Naive thymus-derived CD4-positive, alpha-beta T cell (primary cell): ENCODE measurements around the gene SYDE2. TPM values are rescaled to one million over a fixed set of nuclear protein-coding genes. Genes with fewer than 3 reads are reported as not detected.
A peak's percentile ranks its signal among the peaks of the same experiment; 100 is the strongest.

Source experiments
- ATAC-seq: fragments of 150-1000 bp; cut with Tn5 transposase; 2 replicates; pipeline ENCODE4 v1.10.0; 2021; ENCODE audit warnings: mild to moderate bottlenecking, moderate library complexity
- CTCF ChIA-PET: fragments of 350-600 bp; sonication (Branson Sonifier 250); formaldehyde crosslinking; loops from one replicate; lab custom pipeline; 2021; ENCODE audit warnings: antibody characterized with exemption; lab: Charles Lee
- POLR2A ChIA-PET: fragments of 350-600 bp; sonication (Branson Sonifier 250); formaldehyde crosslinking; loops from one replicate; lab custom pipeline; 2021; ENCODE audit warnings: antibody characterized with exemption, inconsistent platforms; lab: Charles Lee
- DNase-seq, 9 donors: peaks; one replicate each; pipeline versions ENCODE4 v3.0.0 to v3.0.0-alpha.2; 2020 to 2022; ENCODE audit warnings: mixed read lengths in 1 of 9
- H3K27ac ChIP-seq: one replicate; pipeline ENCODE4 v1.7.0; 2013; ENCODE audit warnings: mild to moderate bottlenecking, low read depth, low read length, moderate library complexity
- H3K27me3 ChIP-seq, 2 donors: one replicate each; pipeline ENCODE4 v1.7.0; 2013; ENCODE audit warnings: low read length in 2 of 2, mild to moderate bottlenecking in 2 of 2, moderate library complexity in 2 of 2; ENCODE audit not compliant: control insufficient read depth in 2 of 2, insufficient read depth in 2 of 2
- H3K36me3 ChIP-seq, 3 experiments: 1 replicate in 2 of 3; 2 replicates in 1 of 3; pipeline ENCODE4 v1.7.0; 2013; ENCODE audit warnings: low read length in 3 of 3, mild to moderate bottlenecking in 3 of 3, moderate library complexity in 1 of 3; ENCODE audit not compliant: insufficient read depth in 3 of 3, control insufficient read depth in 2 of 3
- H3K4me1 ChIP-seq, 2 donors: one replicate each; pipeline ENCODE4 v1.7.0; 2013; ENCODE audit warnings: low read length in 2 of 2, mild to moderate bottlenecking in 2 of 2, moderate library complexity in 1 of 2; ENCODE audit not compliant: control insufficient read depth in 2 of 2, insufficient read depth in 2 of 2
- H3K4me3 ChIP-seq: 2 replicates; pipeline ENCODE4 v1.7.0; 2013; ENCODE audit warnings: mild to moderate bottlenecking, low read length
- H3K9me3 ChIP-seq, 3 experiments: 1 replicate in 2 of 3; 2 replicates in 1 of 3; pipeline ENCODE4 v1.7.0; 2013; ENCODE audit warnings: low read length in 3 of 3; ENCODE audit not compliant: control insufficient read depth in 2 of 3
- H3K27ac Mint-ChIP-seq, 9 donors: one replicate each; pipeline ENCODE4 v1.8.0; 2020 to 2022; ENCODE audit warnings: mixed read lengths in 9 of 9, mild to moderate bottlenecking in 8 of 9, moderate library complexity in 5 of 9, inconsistent platforms in 2 of 9
- H3K27me3 Mint-ChIP-seq, 5 donors: one replicate each; pipeline ENCODE4 v1.8.0; 2021 to 2022; ENCODE audit warnings: mixed read lengths in 5 of 5, mild to moderate bottlenecking in 1 of 5
- H3K36me3 Mint-ChIP-seq, 5 donors: one replicate each; pipeline ENCODE4 v1.8.0; 2020 to 2022; ENCODE audit warnings: mixed read lengths in 5 of 5, mild to moderate bottlenecking in 3 of 5, inconsistent platforms in 1 of 5
- H3K4me1 Mint-ChIP-seq, 7 donors: one replicate each; pipeline ENCODE4 v1.8.0; 2020 to 2022; ENCODE audit warnings: mixed read lengths in 7 of 7, mild to moderate bottlenecking in 3 of 7, inconsistent platforms in 1 of 7
- H3K4me3 Mint-ChIP-seq, 10 donors: one replicate each; pipeline ENCODE4 v1.8.0; 2020 to 2022; ENCODE audit warnings: mild to moderate bottlenecking in 10 of 10, mixed read lengths in 10 of 10, moderate library complexity in 6 of 10, inconsistent platforms in 2 of 10
- H3K9me3 Mint-ChIP-seq, 11 donors: one replicate each; pipeline ENCODE4 v1.8.0; 2020 to 2022; ENCODE audit warnings: mixed read lengths in 11 of 11, mild to moderate bottlenecking in 4 of 11, inconsistent platforms in 1 of 11, moderate library complexity in 1 of 11
- intact Hi-C, 2 donors: fragments of 100-400 bp; cut with micrococcal nuclease; formaldehyde crosslinking; loops; one replicate each; pipeline ENCODE4 v1.15.1; 2023
- polyA plus RNA-seq, 2 donors: library from polyadenylated mRNA; unstranded; fragments of 300-500 nt; fragmentation: Illumina TruSeq; gene quantifications; one replicate each; pipeline ENCODE4 v1.2.3, GENCODE V29; 2021
- total RNA-seq, 6 experiments: library from RNA in 5 of 6; stranded (reverse) in 5 of 6; gene quantifications; 1 replicate in 5 of 6; 2 replicates in 1 of 6; pipeline ENCODE4 v1.2.3 and lab custom pipeline; 2021 to 2026

The SYDE2 gene
- total and polyA plus RNA-seq, 7 experiments from 2014 or later, result 1.2 to 9.1 (median 5.7) TPM

DNA sequence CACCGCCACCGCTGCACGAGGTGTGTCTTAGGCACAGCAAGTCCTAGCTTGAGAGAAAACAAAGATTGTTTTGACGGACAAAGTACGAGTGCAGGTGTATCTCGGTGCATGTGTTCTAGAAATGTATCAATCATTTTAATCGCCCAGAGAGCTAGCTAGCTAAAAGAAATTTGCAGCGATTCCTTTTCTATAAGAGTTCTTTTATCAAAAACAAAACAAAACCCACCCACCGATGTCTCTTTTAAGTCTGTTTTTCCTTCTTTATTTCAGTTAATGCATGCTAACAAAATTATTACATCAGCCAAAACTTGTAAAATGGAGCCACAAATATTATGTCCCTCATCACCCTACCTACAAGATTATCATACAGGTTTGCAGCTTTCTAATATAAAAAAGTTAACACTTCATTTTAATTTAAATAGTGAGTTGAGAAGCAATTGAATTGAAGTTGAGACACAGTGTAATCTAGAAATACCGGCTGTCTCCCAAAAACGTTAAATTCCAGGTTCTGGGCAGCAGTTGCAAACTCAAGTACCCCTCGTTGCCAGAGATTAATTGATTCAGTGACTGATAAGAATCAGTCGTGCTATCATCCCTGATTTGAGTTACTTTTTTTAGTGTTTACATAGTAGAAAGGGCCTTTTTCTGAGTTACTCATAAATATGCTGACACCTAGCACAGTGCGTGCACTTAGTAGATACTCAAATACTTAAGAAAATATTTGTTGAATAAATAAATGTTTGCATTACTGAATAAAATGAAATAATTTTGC, 1.5 kb upstream of the SYDE2 start:
- Histone ChIP-seq H3K9me3 (no peaks in the 10 kb centered on the region), H3K4me3 (peak overlapping the region; percentile 84), H3K4me1 (peaks cover 7 to 11% of the 10 kb centered on the region in 2 donors), H3K36me3 (peaks cover 0 to 5% (median 0%) of the 10 kb centered on the region in 3 experiments), H3K27ac (peak overlapping the region; percentile 96), H3K27me3 (no peaks in the 10 kb centered on the region)
- Mint-ChIP-seq H3K27ac (peak overlapping the region; percentile 88 to 100 (median 99)), H3K9me3 (peaks cover 0 to 3% (median 0%) of the 10 kb centered on the region in 11 donors), H3K27me3 (peaks cover 0 to 57% (median 0%) of the 10 kb centered on the region in 5 donors), H3K36me3 (peaks cover 0 to 5% (median 3%) of the 10 kb centered on the region in 5 donors), H3K4me1 (peaks cover 15 to 47% (median 40%) of the 10 kb centered on the region in 7 donors), H3K4me3 (peak overlapping the region; percentile 86 to 100 (median 98))
- no peak for ATAC-seq
- POLR2A ChIA-PET, result interaction anchor here (0.7 to 5.2 kb wide), 11 partner anchors 8 to 257 kb away, joined by 3 to 38 read pairs (median 4); partner anchors contain the start of genes BCL10 and C1orf52
- intact Hi-C loops, result loop anchor here (2.0 to 10.0 kb wide), 10 partner anchors 19 to 1697 kb away; partner anchors contain the start of genes CTBS (in 1 of the 2), GNG5 (in 1 of the 2), PRKACB (in 1 of the 2) and SAMD13 (in 1 of the 2)
- DNase-seq, result peak in 1 of 9 donors; percentile 6
- CTCF ChIA-PET, result interaction anchor here (0.8 to 1.9 kb wide), 4 partner anchors 38 to 257 kb away, joined by 3 to 9 read pairs (median 6); partner anchors contain the start of gene C1orf52

DNA sequence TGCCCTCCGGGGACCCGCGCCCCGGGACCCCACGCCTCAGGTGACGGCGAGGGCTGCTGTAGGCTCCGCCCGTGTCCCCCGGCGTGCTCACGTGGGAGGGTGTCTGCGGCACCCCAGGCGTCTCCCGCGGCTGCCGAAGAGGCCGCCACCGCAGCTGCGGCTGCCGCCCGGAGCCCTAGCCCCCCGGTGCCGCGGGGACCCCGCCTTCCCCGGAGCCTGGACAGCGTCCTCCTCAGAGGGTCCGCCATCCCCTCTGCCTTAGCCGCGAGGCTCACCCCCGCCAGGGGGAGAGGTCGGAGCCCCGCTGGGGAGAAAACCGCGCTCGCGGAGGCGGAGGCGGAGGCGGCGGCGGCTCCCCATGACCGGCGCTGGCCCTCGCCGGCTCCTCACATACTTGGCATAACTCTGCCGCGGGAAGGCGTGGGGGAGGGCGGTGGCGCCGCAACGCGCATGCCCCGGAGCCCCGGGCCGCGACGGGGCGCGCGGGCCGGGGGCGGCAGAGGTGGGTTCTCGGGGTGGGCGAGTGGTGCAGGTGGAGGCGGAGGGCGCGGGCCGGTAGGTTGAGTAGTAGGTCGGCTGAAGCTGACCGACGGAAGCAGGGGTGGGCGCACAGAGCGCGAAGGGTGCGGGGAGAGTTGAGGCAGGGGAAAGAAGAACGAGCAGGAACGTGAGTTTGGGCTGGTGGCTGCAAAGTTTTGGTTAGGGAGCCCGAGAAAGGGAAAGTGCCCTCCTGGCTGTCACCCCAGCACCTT, 700 bp upstream of the SYDE2 start:
- intact Hi-C loops, result loop anchor here (1.0 to 10.0 kb wide), 29 partner anchors 19 to 1697 kb away; partner anchors contain the start of genes BCL10 (in 2 of the 2), C1orf52 (in 2 of the 2), GNG5 (in 2 of the 2) and MCOLN2 (in 2 of the 2)
- H3K27me3 ChIP-seq, result no peaks in the 10 kb centered on the region
- H3K27me3 Mint-ChIP-seq, result peaks cover 0 to 50% (median 0%) of the 10 kb centered on the region in 5 donors
- peak overlapping the region; percentile 96 for H3K27ac ChIP-seq
- H3K9me3 ChIP-seq, result no peaks in the 10 kb centered on the region
- H3K4me3 Mint-ChIP-seq, result peak overlapping the region; percentile 86 to 100 (median 98)
- ChIA-PET POLR2A (interaction anchor here (0.7 to 5.2 kb wide), 17 partner anchors 9 to 257 kb away, joined by 3 to 38 read pairs (median 4); partner anchors contain the start of genes BCL10 and C1orf52), CTCF (interaction anchor here (0.8 to 1.9 kb wide), 4 partner anchors 39 to 257 kb away, joined by 3 to 9 read pairs (median 6); partner anchors contain the start of gene C1orf52)
- H3K9me3 Mint-ChIP-seq, result peaks cover 0 to 3% (median 0%) of the 10 kb centered on the region in 11 donors
- H3K27ac Mint-ChIP-seq, result peak overlapping the region; percentile 88 to 100 (median 99)
- H3K36me3 ChIP-seq, result peaks cover 0 to 5% (median 0%) of the 10 kb centered on the region in 3 experiments
- peak; percentile 85 for ATAC-seq
- peak; percentile 72 to 89 (median 85) for DNase-seq
- H3K36me3 Mint-ChIP-seq, result peaks cover 0 to 5% (median 3%) of the 10 kb centered on the region in 5 donors
- peaks cover 15 to 55% (median 47%) of the 10 kb centered on the region in 7 donors for H3K4me1 Mint-ChIP-seq
- peaks cover 7 to 11% of the 10 kb centered on the region in 2 donors for H3K4me1 ChIP-seq
- peak overlapping the region; percentile 84 for H3K4me3 ChIP-seq

DNA sequence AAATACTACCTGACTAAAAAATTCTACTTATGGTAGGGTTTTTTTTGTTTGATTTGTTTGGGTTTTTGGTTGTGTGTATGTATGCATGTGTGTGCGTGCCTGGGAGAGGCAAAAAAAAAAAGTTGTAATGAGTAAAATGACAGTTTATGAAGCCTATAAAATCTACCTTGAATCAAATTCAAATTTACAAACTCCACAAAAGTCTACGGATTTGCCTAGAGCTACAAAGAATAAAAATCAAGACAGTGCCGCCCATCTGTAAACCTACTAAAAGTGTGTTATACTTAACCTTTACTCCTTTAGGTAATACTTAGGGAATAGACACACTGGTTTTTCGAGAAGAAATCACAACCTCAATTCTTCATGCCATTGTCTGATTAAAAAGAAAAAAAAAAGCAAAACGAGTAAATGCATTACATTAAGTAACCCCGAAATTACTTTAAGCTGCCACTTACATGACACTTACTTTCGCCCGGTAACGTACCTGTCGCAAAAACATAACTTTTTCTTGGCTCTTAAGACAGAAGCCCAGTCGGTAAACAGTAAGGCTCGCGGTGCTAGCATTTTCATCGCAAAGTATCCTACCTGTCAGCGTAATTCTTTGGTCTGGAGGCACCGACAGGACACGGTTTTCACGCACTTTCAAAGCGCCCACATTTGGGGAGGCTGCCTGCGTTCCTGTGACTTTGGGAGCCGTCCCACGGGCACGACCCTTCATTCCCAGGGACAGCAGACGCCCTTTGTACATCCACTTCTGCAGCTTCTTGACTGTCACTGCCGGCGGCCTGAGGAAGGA, 951 bp downstream of the SYDE2 start:
- Histone ChIP-seq H3K4me1 (peaks cover 7 to 11% of the 10 kb centered on the region in 2 donors), H3K36me3 (peaks cover 0 to 5% (median 0%) of the 10 kb centered on the region in 3 experiments), H3K27ac (peak overlapping the region; percentile 96), H3K9me3 (no peaks in the 10 kb centered on the region), H3K27me3 (no peaks in the 10 kb centered on the region), H3K4me3 (peak overlapping the region; percentile 84)
- peak in 5 of 9 donors; percentile 16 to 40 (median 17) for DNase-seq
- Mint-ChIP-seq H3K27ac (peak overlapping the region; percentile 31 to 87 (median 83)), H3K36me3 (peaks cover 0 to 7% (median 4%) of the 10 kb centered on the region in 5 donors), H3K4me3 (peak overlapping the region; percentile 76 to 99 (median 92)), H3K9me3 (peaks cover 0 to 3% (median 0%) of the 10 kb centered on the region in 11 donors), H3K27me3 (peaks cover 0 to 45% (median 0%) of the 10 kb centered on the region in 5 donors), H3K4me1 (peaks cover 15 to 68% (median 56%) of the 10 kb centered on the region in 7 donors)
- ChIA-PET POLR2A (interaction anchor here (0.6 to 5.2 kb wide), 16 partner anchors 10 to 725 kb away, joined by 3 to 38 read pairs (median 5); partner anchors contain the start of genes BCL10, C1orf52 and CTBS), CTCF (interaction anchor here (0.5 to 1.4 kb wide), 5 partner anchors 55 to 1089 kb away, joined by 3 to 9 read pairs (median 3); no protein-coding TSS in a partner anchor)
- ATAC-seq, result no peak
- intact Hi-C loops, result loop anchor here (1.0 to 10.0 kb wide), 15 partner anchors 37 to 1695 kb away; partner anchors contain the start of genes CTBS (in 1 of the 2), GNG5 (in 1 of the 2), MCOLN2 (in 1 of the 2) and MCOLN3 (in 1 of the 2)

DNA sequence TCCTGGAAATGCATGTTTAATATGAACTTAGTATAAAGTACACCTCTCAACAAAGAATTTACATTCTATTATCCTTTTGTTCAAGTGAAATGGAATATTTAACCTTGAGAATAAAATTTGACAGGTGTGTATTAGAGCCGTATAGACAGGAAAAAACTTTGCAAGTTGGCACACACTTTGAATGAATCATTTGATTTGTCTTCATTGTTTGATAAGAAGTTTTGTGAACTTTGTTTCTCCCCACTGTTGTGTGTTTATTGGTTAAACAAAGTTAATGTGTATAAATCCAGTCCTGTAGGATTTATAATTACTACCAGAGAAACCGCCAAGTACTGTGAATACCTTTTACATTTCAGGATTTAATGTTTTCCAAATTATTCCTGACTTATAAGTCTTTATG, 2.0 kb downstream of the SYDE2 start:
- no peak for DNase-seq
- H3K9me3 ChIP-seq, result no peaks in the 10 kb centered on the region
- Mint-ChIP-seq H3K9me3 (peaks cover 0 to 3% (median 0%) of the 10 kb centered on the region in 11 donors), H3K4me1 (peaks cover 15 to 68% (median 56%) of the 10 kb centered on the region in 7 donors), H3K27me3 (peaks cover 0 to 41% (median 0%) of the 10 kb centered on the region in 5 donors), H3K4me3 (peak overlapping the region in 9 of 10 donors; percentile 10 to 99 (median 92)), H3K36me3 (peaks cover 0 to 7% (median 4%) of the 10 kb centered on the region in 5 donors), H3K27ac (no peak overlapping the region)
- H3K4me3 ChIP-seq, result no peak overlapping the region
- H3K27me3 ChIP-seq, result no peaks in the 10 kb centered on the region
- ChIA-PET CTCF (interaction anchor here (1.1 to 1.2 kb wide), 2 partner anchors 31 to 254 kb away, joined by 3 to 4 read pairs; no protein-coding TSS in a partner anchor), POLR2A (interaction anchor here (2.4 to 5.2 kb wide), 2 partner anchors 9 to 77 kb away, joined by 7 to 38 read pairs; partner anchors contain the start of gene BCL10)
- no peak overlapping the region for H3K27ac ChIP-seq
- H3K4me1 ChIP-seq, result peaks cover 7 to 11% of the 10 kb centered on the region in 2 donors
- ATAC-seq, result no peak
- peaks cover 0 to 5% (median 0%) of the 10 kb centered on the region in 3 experiments for H3K36me3 ChIP-seq
- intact Hi-C loops, result no loop called here

DNA sequence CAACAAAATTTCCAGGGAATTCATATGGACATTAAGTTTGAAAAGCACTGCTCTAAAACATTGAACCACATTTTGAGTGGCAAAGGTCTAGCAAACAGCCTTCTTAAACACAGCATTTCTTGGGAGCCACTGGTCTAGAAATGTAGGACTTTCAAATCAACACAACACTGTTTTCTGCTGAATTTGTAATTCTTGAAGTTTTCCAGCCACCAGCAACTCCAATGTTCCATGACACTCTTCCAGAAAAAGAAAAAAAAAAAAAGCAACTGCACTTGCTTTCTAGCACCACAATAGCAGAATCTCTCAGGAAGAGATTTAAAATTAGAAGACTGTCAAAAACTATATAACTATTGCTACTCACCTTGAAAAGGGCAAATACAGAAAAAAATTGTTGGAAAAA, 4.5 kb downstream of the SYDE2 start:
- Histone ChIP-seq H3K36me3 (peaks cover 0 to 5% (median 0%) of the 10 kb centered on the region in 3 experiments), H3K9me3 (no peaks in the 10 kb centered on the region), H3K27me3 (no peaks in the 10 kb centered on the region), H3K4me1 (no peaks in the 10 kb centered on the region), H3K4me3 (no peak overlapping the region), H3K27ac (no peak overlapping the region)
- ATAC-seq (no peak), DNase-seq (no peak)
- Mint-ChIP-seq H3K27ac (peak overlapping the region in 1 of 9 donors; percentile 10), H3K4me3 (peak overlapping the region in 4 of 10 donors; percentile 21 to 48 (median 35)), H3K9me3 (no peaks in the 10 kb centered on the region), H3K36me3 (peaks cover 0 to 7% (median 4%) of the 10 kb centered on the region in 5 donors), H3K27me3 (peaks cover 0 to 27% (median 0%) of the 10 kb centered on the region in 5 donors), H3K4me1 (peaks cover 9 to 55% (median 38%) of the 10 kb centered on the region in 7 donors)
- intact Hi-C loops, result no loop called here
- ChIA-PET POLR2A (no interaction called here), CTCF (no interaction called here)
